Gastrocnemius medialis (tissue), 4 donors: Measurements from ENCODE around the gene ZFYVE19. TPM values are rescaled to one million over a fixed set of nuclear protein-coding genes. Genes with fewer than 3 reads are reported as not detected.

Experiments used
- ATAC-seq, 2 donors: fragments of 150-250 bp; one replicate each; pipeline ENCODE4 v1.9.1; 2016
- DNase-seq, 2 donors: peaks; one replicate each; pipeline ENCODE4 v3.0.0-alpha.2; 2019
- H3K27ac ChIP-seq, 4 donors: fragments of 200-600 bp; sonication (generic); 1 replicate in 1 of 4; 2 replicates in 3 of 4; pipeline ENCODE4 v1.5.1; 2016 to 2018; ENCODE audit warnings: mild to moderate bottlenecking in 2 of 4, moderate library complexity in 1 of 4
- H3K27me3 ChIP-seq, 3 donors: fragments of 200-600 bp; sonication (generic) in 2 of 3; 1 replicate in 1 of 3; 2 replicates in 2 of 3; pipeline versions ENCODE4 v1.5.1 to v1.6.0; 2016 to 2019; ENCODE audit warnings: mild to moderate bottlenecking in 1 of 3, moderate library complexity in 1 of 3
- H3K36me3 ChIP-seq, 2 donors: fragments of 200-600 bp; sonication (generic) in 1 of 2; one replicate each; pipeline ENCODE4 v1.5.1; 2017 to 2018
- H3K4me1 ChIP-seq, 2 donors: fragments of 200-600 bp; sonication (generic) in 1 of 2; one replicate each; pipeline ENCODE4 v1.5.1; 2016 to 2017; ENCODE audit warnings: mild to moderate bottlenecking in 2 of 2
- H3K4me3 ChIP-seq, 4 donors: fragments of 200-600 bp; sonication (generic) in 3 of 4; 1 replicate in 1 of 4; 2 replicates in 3 of 4; pipeline ENCODE4 v1.5.1; 2016 to 2019; ENCODE audit warnings: mild to moderate bottlenecking in 2 of 4
- H3K9me3 ChIP-seq, 3 donors: fragments of 200-600 bp; sonication (generic) in 2 of 3; 1 replicate in 1 of 3; 2 replicates in 2 of 3; pipeline ENCODE4 v1.5.1; 2016 to 2019
- POLR2A ChIP-seq, 2 donors: fragments of 450-650 bp; IDR thresholded peaks; one replicate each; pipeline ENCODE4 v1.6.1; 2017; ENCODE audit warnings: antibody characterized with exemption in 2 of 2, mild to moderate bottlenecking in 2 of 2, moderate library complexity in 2 of 2
- in situ Hi-C, 4 donors: fragments of 200-750 bp; cut with MboI; loops; one replicate each; pipeline versions ENCODE4 v1.15.0 to v1.8.0; 2017; ENCODE audit warnings: low sequenced_read_pairs in 4 of 4
- intact Hi-C: fragments of 100-400 bp; cut with DNase I; formaldehyde crosslinking; loops from one replicate; pipeline ENCODE4 v1.15.1; 2023; ENCODE audit warnings: low total_unique reads
- total RNA-seq, 4 donors: library from RNA; depleted of rRNA; stranded (reverse); fragments of >200 nt; gene quantifications; one replicate each; pipeline versions ENCODE4 v1.1.0 to v1.2.3, GENCODE V29; 2016
- TF ChIP-seq, protein P1 (sequence below), 5 experiments: fragments of 450-650 bp in 3 of 5; fragments of 200-600 bp in 2 of 5; sonication (generic) in 2 of 5; IDR thresholded peaks in 4 of 5; conservative IDR thresholded peaks in 1 of 5; 1 replicate in 4 of 5; 2 replicates in 1 of 5; pipeline ENCODE4 v1.5.1; 2016 to 2019; ENCODE audit warnings: antibody characterized with exemption in 5 of 5, mild to moderate bottlenecking in 3 of 5, moderate library complexity in 3 of 5

The ZFYVE19 gene
- total RNA-seq, 4 donors from 2014 or later = 11.4 to 18.9 (median 14.7) TPM

- Histone ChIP-seq H3K9me3 (no peaks in the 10 kb centered on the region), H3K36me3 (no peaks in the 10 kb centered on the region), H3K27me3 (no peaks in the 10 kb centered on the region), H3K4me1 (no peaks in the 10 kb centered on the region), H3K27ac (no peak overlapping the region), H3K4me3 (no peak overlapping the region)
- no peak for ATAC-seq
- TF ChIP-seq, protein P1, sequence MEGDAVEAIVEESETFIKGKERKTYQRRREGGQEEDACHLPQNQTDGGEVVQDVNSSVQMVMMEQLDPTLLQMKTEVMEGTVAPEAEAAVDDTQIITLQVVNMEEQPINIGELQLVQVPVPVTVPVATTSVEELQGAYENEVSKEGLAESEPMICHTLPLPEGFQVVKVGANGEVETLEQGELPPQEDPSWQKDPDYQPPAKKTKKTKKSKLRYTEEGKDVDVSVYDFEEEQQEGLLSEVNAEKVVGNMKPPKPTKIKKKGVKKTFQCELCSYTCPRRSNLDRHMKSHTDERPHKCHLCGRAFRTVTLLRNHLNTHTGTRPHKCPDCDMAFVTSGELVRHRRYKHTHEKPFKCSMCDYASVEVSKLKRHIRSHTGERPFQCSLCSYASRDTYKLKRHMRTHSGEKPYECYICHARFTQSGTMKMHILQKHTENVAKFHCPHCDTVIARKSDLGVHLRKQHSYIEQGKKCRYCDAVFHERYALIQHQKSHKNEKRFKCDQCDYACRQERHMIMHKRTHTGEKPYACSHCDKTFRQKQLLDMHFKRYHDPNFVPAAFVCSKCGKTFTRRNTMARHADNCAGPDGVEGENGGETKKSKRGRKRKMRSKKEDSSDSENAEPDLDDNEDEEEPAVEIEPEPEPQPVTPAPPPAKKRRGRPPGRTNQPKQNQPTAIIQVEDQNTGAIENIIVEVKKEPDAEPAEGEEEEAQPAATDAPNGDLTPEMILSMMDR (IDR thresholded peaks at IDR 0.05 in 4 of 5, conservative IDR thresholded peaks at IDR 0.05 in 1 of 5) = no peak
- no peak for TF ChIP-seq POLR2A (IDR thresholded peaks at IDR 0.05)
- intact Hi-C loops = no loop called here
- in situ Hi-C loops = no loop called here
- no peak for DNase-seq
Observed at GRCh38 chr15:40830884-40831283, 24.0 kb downstream of the ZFYVE19 start.

DNA sequence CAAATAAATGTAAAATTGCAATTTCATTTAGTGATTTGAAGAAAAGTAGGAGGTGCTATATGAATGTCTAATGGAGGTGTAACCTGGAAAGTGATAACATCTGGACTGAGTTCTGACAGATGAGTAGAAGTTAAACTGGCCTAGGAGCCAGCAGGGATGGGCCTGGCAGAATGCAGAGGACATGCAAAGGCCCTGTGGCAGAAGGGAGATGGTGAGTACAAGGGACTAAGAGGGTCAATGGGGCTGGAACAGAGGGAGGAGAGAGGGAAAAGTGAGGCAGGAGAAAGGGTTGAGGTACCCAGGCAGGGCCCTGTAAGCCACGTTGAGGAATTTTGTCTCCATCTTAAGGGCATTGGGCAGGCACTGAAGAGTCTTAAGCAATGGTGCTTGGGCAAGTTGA lies 25.0 kb downstream of the ZFYVE19 start:
- H3K27me3 ChIP-seq = no peaks in the 10 kb centered on the region
- no peak overlapping the region for H3K4me3 ChIP-seq
- in situ Hi-C loops (no loop called here), intact Hi-C loops (no loop called here)
- no peak overlapping the region for H3K27ac ChIP-seq
- ATAC-seq (no peak), DNase-seq (no peak)
- no peaks in the 10 kb centered on the region for H3K4me1 ChIP-seq
- TF ChIP-seq POLR2A (IDR thresholded peaks at IDR 0.05) = no peak
- TF ChIP-seq, protein P1 (IDR thresholded peaks at IDR 0.05 in 4 of 5, conservative IDR thresholded peaks at IDR 0.05 in 1 of 5) = no peak
- H3K36me3 ChIP-seq = no peaks in the 10 kb centered on the region
- no peaks in the 10 kb centered on the region for H3K9me3 ChIP-seq

DNA sequence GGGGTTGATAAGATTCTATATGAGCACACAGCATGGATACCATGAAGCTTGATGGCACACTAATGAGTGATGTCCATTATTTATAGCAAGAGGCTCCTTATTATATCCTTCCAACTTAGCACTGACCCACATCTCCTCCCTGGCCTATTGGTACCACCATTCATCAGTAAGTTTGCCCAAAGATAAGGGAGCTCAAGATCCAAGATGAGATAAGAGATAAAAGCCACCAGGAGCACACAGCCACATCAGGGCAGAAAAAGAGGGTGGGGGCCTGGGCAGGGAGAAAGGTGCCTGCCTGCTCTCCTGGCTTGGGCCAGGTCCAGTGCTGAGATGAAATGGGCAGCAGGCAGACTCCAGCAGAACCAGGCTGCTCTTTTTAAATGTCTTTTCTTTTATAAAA lies 26.0 kb downstream of the ZFYVE19 start:
- ATAC-seq (no peak), DNase-seq (no peak)
- in situ Hi-C loops (no loop called here), intact Hi-C loops (no loop called here)
- no peaks in the 10 kb centered on the region for H3K27me3 ChIP-seq
- H3K9me3 ChIP-seq = no peaks in the 10 kb centered on the region
- H3K27ac ChIP-seq = no peak overlapping the region
- H3K36me3 ChIP-seq = no peaks in the 10 kb centered on the region
- no peaks in the 10 kb centered on the region for H3K4me1 ChIP-seq
- no peak overlapping the region for H3K4me3 ChIP-seq
- TF ChIP-seq, protein P1 (IDR thresholded peaks at IDR 0.05 in 4 of 5, conservative IDR thresholded peaks at IDR 0.05 in 1 of 5) = no peak
- no peak for TF ChIP-seq POLR2A (IDR thresholded peaks at IDR 0.05)

DNA sequence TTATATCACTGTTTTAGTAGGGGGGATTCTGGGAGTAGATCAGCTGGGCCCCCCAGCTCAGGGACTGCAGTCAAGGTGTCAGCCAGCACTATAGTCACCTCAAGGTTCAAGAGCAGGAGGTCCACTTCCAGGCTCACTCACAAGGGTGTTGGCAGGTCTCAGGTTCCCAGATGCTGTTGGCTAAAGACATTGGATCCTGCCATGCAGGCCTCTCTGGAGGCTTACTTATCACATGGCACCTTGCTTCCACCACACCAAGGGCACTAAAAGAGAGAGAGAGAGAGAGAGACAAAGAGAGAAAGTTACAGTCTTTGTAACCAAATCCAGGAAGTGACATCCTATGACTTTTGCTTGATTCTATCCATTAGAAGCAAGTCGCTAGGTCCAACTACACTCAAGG lies 29.1 kb downstream of the ZFYVE19 start:
- Histone ChIP-seq H3K27ac (no peak overlapping the region), H3K4me3 (no peak overlapping the region), H3K36me3 (no peaks in the 10 kb centered on the region), H3K9me3 (no peaks in the 10 kb centered on the region), H3K4me1 (no peaks in the 10 kb centered on the region), H3K27me3 (no peaks in the 10 kb centered on the region)
- intact Hi-C loops (no loop called here), in situ Hi-C loops (no loop called here)
- DNase-seq (no peak), ATAC-seq (peak in 1 of 2 donors; percentile 74)
- TF ChIP-seq, protein P1 (IDR thresholded peaks at IDR 0.05 in 4 of 5, conservative IDR thresholded peaks at IDR 0.05 in 1 of 5) = no peak
- no peak for TF ChIP-seq POLR2A (IDR thresholded peaks at IDR 0.05)

DNA sequence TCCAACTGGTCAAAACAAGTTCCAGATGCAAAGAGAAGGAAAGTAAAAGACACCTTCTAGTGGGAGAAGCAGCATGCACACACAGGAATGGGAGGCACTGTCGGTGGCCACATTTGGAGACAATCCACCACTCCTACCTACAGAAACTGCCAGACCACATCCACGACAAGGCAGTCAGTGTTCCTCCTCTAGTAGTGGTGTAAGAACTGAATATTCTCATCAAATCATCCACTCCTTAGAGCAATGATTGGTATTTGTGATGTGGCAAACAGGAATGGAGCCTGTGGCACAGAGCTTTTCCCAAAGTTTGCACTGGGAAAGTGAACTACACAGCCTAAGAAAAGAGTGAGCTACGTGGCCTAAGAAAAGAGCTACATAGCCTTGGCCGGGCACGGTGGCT lies 31.9 kb downstream of the ZFYVE19 start:
- H3K36me3 ChIP-seq = no peaks in the 10 kb centered on the region
- H3K4me1 ChIP-seq = peaks cover 0 to 3% of the 10 kb centered on the region in 2 donors
- no peaks in the 10 kb centered on the region for H3K9me3 ChIP-seq
- no peak overlapping the region for H3K27ac ChIP-seq
- DNase-seq = no peak
- ATAC-seq = no peak
- intact Hi-C loops (no loop called here), in situ Hi-C loops (no loop called here)
- no peak overlapping the region for H3K4me3 ChIP-seq
- TF ChIP-seq, protein P1 (IDR thresholded peaks at IDR 0.05 in 4 of 5, conservative IDR thresholded peaks at IDR 0.05 in 1 of 5) = no peak
- no peak for TF ChIP-seq POLR2A (IDR thresholded peaks at IDR 0.05)
- peaks cover 8 to 13% (median 10%) of the 10 kb centered on the region in 3 donors for H3K27me3 ChIP-seq
